Measurements from ENCODE around the gene JAK1. TPM values are rescaled to one million over a fixed set of nuclear protein-coding genes. Genes with fewer than 3 reads are reported as not detected.

Gene JAK1
- total and polyA plus RNA-seq, 12 donors: 23.4 to 155 (median 91.1) TPM

DNA sequence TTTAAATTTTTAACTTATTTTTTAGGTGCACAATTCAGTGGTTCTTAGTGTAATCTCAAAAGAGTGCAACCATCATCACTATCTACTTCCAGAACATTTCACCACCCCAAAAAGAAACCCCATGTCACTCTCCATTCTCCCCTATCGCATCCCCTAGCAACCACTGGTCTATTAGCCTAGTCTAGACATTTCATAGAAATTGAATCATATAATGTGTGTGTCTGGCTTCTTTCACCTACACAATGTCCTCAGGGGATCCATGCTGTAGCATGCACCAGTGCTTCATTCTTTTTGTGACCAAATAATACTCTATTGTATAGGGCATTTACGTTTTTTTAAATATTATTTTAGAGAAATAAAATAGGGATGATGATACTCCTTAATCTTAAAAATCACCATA, 64.7 kb downstream of the JAK1 start:
- no peak overlapping the region for H3K4me3 ChIP-seq
- intact Hi-C loops (cut with DNase I): no loop called here
- no peak for DNase-seq
- no peaks in the 10 kb centered on the region for H3K27me3 ChIP-seq
- TF ChIP-seq, protein P1, sequence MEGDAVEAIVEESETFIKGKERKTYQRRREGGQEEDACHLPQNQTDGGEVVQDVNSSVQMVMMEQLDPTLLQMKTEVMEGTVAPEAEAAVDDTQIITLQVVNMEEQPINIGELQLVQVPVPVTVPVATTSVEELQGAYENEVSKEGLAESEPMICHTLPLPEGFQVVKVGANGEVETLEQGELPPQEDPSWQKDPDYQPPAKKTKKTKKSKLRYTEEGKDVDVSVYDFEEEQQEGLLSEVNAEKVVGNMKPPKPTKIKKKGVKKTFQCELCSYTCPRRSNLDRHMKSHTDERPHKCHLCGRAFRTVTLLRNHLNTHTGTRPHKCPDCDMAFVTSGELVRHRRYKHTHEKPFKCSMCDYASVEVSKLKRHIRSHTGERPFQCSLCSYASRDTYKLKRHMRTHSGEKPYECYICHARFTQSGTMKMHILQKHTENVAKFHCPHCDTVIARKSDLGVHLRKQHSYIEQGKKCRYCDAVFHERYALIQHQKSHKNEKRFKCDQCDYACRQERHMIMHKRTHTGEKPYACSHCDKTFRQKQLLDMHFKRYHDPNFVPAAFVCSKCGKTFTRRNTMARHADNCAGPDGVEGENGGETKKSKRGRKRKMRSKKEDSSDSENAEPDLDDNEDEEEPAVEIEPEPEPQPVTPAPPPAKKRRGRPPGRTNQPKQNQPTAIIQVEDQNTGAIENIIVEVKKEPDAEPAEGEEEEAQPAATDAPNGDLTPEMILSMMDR (IDR thresholded peaks at IDR 0.05): no peak
- no peak for TF ChIP-seq POLR2A (IDR thresholded peaks at IDR 0.05)
- H3K4me1 ChIP-seq (replicated peaks in 1 of 2): peaks cover 15 to 21% of the 10 kb centered on the region in 2 donors
- no peaks in the 10 kb centered on the region for H3K9me3 ChIP-seq (replicated peaks in 1 of 3)
- WGBS, 4 donors: 90 to 94% (median 92%) methylated on average over 2 of the region's 2 CpGs
- no peaks in the 10 kb centered on the region for H3K36me3 ChIP-seq (replicated peaks in 1 of 2)
- no peak overlapping the region for H3K27ac ChIP-seq

DNA sequence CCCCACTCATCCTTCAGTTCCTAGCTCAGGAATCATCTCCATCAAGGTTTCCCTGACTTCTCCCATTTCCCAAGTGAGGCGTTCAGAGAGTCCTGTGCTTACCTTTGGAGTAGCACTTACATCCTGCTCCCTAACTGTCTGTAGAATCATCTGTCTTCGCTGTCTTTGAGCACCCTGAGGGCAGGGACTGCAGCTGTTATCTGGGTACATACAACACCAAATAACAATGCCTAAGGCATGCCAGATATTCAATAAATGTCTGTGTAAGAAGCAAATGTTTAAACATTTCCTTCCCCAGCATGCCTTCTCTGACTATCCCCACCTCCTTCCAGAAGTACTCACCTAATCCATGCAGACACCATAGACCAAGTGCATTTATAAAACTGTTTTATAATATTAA, 65.4 kb downstream of the JAK1 start:
- intact Hi-C loops (cut with DNase I): no loop called here

DNA sequence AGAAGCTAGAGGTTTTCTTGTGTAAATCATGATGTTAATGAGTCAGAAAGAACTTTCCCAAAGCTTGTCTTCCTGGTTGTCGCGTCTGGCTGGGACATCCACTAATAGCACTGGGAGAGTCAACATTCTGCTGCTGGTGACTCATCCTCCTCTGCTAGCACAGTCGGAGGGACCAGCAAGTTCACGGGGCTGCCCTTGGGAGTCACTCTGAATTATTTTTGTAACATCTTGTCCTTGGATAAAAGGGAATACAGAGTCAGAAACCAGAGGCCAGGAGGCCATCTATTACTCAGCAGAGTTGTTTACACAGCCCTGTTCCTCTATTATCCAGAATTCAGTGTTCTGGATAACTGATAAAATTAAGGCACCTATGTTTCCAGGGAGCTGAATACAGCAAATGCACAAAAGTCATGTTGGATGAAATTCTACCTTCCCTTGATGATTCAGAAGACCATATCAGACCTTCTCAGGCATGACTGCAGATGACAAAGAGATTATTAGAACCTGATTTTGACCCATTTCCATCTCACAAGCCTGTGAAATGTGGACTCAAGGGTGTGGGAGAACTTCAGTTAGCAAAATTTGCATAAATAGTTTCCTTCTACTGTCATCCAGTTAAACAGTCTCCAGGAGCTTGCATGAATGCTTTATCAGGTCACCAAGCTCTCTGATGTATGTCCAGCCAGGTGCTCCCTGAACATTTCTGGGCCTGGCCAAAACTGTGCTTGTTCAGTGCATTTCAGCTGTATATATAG, 68.1 kb downstream of the JAK1 start:
- no peaks in the 10 kb centered on the region for H3K27me3 ChIP-seq
- no peaks in the 10 kb centered on the region for H3K36me3 ChIP-seq (replicated peaks in 1 of 2)
- peak; percentile 87 to 97 (median 96) for DNase-seq
- no peaks in the 10 kb centered on the region for H3K9me3 ChIP-seq (replicated peaks in 1 of 3)
- H3K4me1 ChIP-seq (replicated peaks in 1 of 2): peaks cover 15 to 48% of the 10 kb centered on the region in 2 donors
- 0 to 3% (median 0%) methylated on average over 3 to 4 of the region's 4 CpGs for WGBS, 4 donors
- no peak overlapping the region for H3K4me3 ChIP-seq
- peak overlapping the region in 4 of 5 donors; percentile 71 to 90 (median 85) for H3K27ac ChIP-seq
- intact Hi-C loops (cut with DNase I): loop anchor here in 1 of 2 donors (10.0 kb wide), 1 partner anchor 67 kb away; the partner anchor contains the start of gene JAK1
- peak in 1 of 2 donors; percentile 20 for TF ChIP-seq POLR2A (IDR thresholded peaks at IDR 0.05)
- TF ChIP-seq, protein P1 (IDR thresholded peaks at IDR 0.05): no peak

More for the DNA sequence above, 65.4 kb downstream of the JAK1 start:
- TF ChIP-seq, protein P1 (IDR thresholded peaks at IDR 0.05): no peak
- no peak for TF ChIP-seq POLR2A (IDR thresholded peaks at IDR 0.05)
- Histone ChIP-seq H3K4me1 (replicated peaks in 1 of 2) (peaks cover 15 to 28% of the 10 kb centered on the region in 2 donors), H3K36me3 (replicated peaks in 1 of 2) (no peaks in the 10 kb centered on the region), H3K27ac (no peak overlapping the region), H3K27me3 (no peaks in the 10 kb centered on the region), H3K9me3 (replicated peaks in 1 of 3) (no peaks in the 10 kb centered on the region), H3K4me3 (no peak overlapping the region)
- no peak for DNase-seq
- WGBS, 4 donors: 91 to 97% (median 94%) methylated on average over 2 of the region's 2 CpGs

DNA sequence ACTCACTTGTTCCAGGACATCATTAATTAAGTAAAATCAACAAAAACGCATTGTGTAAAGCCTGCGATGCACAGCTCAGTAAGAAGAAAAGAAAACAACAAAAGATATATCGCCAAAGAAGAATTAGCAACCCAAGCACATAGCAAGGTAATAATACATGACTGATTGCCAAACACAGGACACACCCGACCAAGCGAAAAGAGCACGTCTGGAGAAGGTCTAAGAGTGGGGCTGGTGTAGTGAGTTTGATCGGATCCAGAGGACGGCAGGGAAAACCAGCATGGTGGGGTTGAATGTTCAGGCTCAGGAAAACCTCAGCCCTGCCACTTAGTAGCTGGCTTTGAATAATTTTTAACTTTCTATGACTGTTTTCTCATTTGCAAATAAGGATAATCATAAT, 69.8 kb downstream of the JAK1 start:
- DNase-seq: no peak
- TF ChIP-seq POLR2A (IDR thresholded peaks at IDR 0.05): no peak
- TF ChIP-seq, protein P1 (IDR thresholded peaks at IDR 0.05): no peak
- peak overlapping the region in 2 of 5 donors; percentile 36 to 50 for H3K27ac ChIP-seq
- H3K4me1 ChIP-seq (replicated peaks in 1 of 2): peaks cover 20 to 62% of the 10 kb centered on the region in 2 donors
- H3K36me3 ChIP-seq (replicated peaks in 1 of 2): no peaks in the 10 kb centered on the region
- no peaks in the 10 kb centered on the region for H3K27me3 ChIP-seq
- no peak overlapping the region for H3K4me3 ChIP-seq
- no peaks in the 10 kb centered on the region for H3K9me3 ChIP-seq (replicated peaks in 1 of 3)
- intact Hi-C loops (cut with DNase I): loop anchor here in 1 of 2 donors (10.0 kb wide), 1 partner anchor 68 kb away; the partner anchor contains the start of gene JAK1
- WGBS, 4 donors: 76 to 86% (median 76%) methylated on average over 8 of the region's 8 CpGs
